Measurements from ENCODE around the gene NFYC. TPM values are rescaled to one million over a fixed set of nuclear protein-coding genes. Genes with fewer than 3 reads are reported as not detected.
A peak's percentile ranks its signal among the peaks of the same experiment; 100 is the strongest.

NFYC gene
- total and polyA plus RNA-seq, 11 donors = 45.2 to 82.8 (median 66.1) TPM

DNA sequence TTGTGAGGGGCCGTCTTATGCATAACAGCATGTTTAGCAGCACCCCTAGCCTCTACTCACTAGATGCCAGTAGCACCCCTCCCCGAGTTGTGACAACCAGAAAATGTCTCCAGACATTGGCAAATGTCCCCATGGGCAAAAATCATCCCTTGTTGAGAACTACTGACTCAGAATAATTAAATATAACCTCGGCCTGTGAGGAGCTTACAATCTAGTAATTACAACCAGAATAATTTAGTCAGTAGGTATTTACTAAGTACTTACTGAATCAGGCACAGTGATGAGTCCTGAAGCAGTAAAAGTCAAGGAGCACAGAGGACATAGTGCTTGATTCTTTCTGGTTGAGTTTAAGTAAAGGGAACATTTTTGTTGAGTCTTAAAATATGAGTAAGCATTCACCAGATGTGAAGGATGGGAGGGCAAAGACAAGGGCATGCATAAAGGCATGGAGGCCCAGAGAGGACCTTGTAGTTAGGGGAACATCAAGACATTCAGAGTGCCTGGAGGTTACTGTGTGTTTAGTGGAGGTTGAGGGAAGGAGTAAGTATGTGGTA lies 48.0 kb downstream of the NFYC start:
- H3K4me1 ChIP-seq = peaks cover 0 to 89% (median 58%) of the 10 kb centered on the region in 12 donors
- H3K27me3 ChIP-seq = no peaks in the 10 kb centered on the region
- H3K4me3 ChIP-seq = no peak overlapping the region
- TF ChIP-seq, protein P1, sequence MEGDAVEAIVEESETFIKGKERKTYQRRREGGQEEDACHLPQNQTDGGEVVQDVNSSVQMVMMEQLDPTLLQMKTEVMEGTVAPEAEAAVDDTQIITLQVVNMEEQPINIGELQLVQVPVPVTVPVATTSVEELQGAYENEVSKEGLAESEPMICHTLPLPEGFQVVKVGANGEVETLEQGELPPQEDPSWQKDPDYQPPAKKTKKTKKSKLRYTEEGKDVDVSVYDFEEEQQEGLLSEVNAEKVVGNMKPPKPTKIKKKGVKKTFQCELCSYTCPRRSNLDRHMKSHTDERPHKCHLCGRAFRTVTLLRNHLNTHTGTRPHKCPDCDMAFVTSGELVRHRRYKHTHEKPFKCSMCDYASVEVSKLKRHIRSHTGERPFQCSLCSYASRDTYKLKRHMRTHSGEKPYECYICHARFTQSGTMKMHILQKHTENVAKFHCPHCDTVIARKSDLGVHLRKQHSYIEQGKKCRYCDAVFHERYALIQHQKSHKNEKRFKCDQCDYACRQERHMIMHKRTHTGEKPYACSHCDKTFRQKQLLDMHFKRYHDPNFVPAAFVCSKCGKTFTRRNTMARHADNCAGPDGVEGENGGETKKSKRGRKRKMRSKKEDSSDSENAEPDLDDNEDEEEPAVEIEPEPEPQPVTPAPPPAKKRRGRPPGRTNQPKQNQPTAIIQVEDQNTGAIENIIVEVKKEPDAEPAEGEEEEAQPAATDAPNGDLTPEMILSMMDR (IDR thresholded peaks at IDR 0.05) = no peak
- TF ChIP-seq POLR2A (IDR thresholded peaks at IDR 0.05) = no peak
- peaks cover 0 to 58% (median 55%) of the 10 kb centered on the region in 9 donors for H3K36me3 ChIP-seq
- intact Hi-C loops (cut with DNase I) = loop anchor here in 1 of 10 donors (5.0 kb wide), 1 partner anchor 47 kb away; the partner anchor contains the start of gene NFYC
- 71 to 84% (median 80%) methylated on average over 3 of the region's 3 CpGs for WGBS, 4 donors
- peak overlapping the region in 5 of 12 donors; percentile 2 to 58 (median 20) for H3K27ac ChIP-seq
- ATAC-seq (no peak), DNase-seq (no peak)
- peaks cover 0 to 8% (median 0%) of the 10 kb centered on the region in 12 donors for H3K9me3 ChIP-seq

DNA sequence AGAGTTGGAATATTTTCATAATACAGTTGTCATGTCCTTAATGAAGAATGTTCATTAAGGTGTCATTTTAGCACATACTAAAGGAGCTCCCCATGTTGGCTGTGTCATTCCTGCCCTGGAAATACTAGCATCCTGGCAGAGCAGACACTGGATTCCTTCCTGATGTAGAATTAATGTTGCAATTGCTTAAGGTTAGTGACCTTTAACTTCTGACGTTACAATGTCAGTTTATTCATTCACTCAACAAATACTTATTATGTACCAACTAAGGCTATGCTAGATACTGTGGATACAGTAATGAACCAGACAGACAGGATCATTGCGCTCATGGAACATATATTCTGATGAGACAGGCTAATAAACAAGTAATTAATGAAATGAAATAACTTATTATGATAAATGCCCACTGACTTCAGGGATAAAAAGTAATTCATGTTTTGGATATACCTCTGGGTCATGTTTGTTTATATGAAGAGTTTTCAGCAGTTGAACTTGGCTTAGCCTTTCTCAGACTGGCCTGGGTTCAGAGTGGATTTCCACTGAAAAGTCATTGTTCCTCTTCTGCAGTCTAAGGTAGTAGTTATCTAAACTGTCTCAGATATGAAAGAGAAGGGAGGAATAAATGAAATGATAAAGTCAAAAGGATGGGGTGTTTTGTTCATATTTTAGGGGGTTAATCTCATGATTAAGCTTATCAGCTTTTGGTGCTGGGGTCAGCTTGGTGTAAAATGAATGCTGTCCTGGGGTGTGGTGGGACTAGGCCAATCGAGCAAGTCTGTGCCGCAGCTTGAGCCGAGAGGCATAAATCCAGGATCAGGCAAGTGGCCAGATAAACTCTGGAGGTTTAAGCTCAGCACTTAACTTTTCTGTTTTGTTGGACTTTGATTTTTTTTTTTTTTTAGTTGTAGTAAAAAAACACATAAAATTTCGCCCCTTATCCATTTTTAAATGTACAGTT lies 48.8 kb downstream of the NFYC start:
- intact Hi-C loops (cut with DNase I) = no loop called here
- ATAC-seq = no peak
- TF ChIP-seq POLR2A (IDR thresholded peaks at IDR 0.05) = no peak
- TF ChIP-seq, protein P1 (IDR thresholded peaks at IDR 0.05) = no peak
- Histone ChIP-seq H3K9me3 (peaks cover 0 to 6% (median 0%) of the 10 kb centered on the region in 12 donors), H3K27me3 (no peaks in the 10 kb centered on the region), H3K4me1 (peaks cover 0 to 89% (median 60%) of the 10 kb centered on the region in 12 donors), H3K27ac (peak overlapping the region in 6 of 12 donors; percentile 2 to 58 (median 23)), H3K36me3 (peaks cover 0 to 65% (median 55%) of the 10 kb centered on the region in 9 donors), H3K4me3 (no peak overlapping the region)
- no peak for DNase-seq
- whole genome bisulfite sequencing, 4 donors = 35 to 45% (median 41%) methylated on average over 6 of the region's 6 CpGs

DNA sequence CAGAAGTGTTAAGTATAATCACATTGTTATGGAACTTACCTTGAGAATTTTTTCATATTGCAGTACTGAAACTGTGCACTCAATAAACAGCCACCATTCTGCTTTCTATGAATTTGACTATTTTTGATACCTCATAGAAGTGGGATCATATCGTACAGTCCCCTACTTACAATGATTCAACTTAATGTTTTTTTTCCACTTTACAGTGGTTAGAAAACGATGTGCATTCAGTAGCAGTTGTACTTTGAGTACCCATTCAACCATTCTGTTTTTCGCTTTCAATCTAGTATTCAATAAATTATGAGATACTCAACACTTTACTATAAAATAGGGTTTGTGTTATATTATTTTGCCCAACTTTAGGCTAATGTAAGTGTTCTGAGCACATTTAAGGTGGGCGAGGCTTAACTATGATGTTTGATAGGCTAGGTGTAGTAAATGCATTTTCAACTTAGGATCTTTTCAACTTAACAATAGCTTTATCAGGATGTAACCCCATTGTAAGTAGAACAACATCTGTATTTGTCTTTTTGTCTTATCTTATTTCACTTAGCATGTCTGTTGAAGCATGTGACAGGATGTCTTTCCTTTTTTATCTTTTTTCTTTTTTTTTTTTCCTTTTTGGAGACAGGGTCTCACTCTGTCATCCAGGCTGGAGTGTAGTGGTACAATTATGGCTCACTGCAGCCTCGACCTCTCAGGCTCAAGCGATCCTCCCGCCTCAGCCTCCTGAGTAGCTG lies 49.7 kb downstream of the NFYC start:
- peaks cover 0 to 70% (median 63%) of the 10 kb centered on the region in 9 donors for H3K36me3 ChIP-seq
- ATAC-seq (peak in 1 of 4 donors; percentile 12), DNase-seq (no peak)
- peaks cover 0 to 84% (median 54%) of the 10 kb centered on the region in 12 donors for H3K4me1 ChIP-seq
- H3K27me3 ChIP-seq = no peaks in the 10 kb centered on the region
- TF ChIP-seq, protein P1 (IDR thresholded peaks at IDR 0.05) = no peak
- TF ChIP-seq POLR2A (IDR thresholded peaks at IDR 0.05) = no peak
- no peaks in the 10 kb centered on the region for H3K9me3 ChIP-seq
- peak overlapping the region in 7 of 12 donors; percentile 2 to 47 (median 32) for H3K27ac ChIP-seq
- H3K4me3 ChIP-seq = no peak overlapping the region
- 78 to 82% (median 80%) methylated on average over 7 of the region's 7 CpGs for whole genome bisulfite sequencing, 4 donors
- intact Hi-C loops (cut with DNase I) = no loop called here

Data from heart left ventricle (tissue), 16 donors.